Stimulated activated CD4-positive, alpha-beta T cell treated with anti-CD3 and anti-CD28 coated beads, Interleukin-15, amount 100 ng/mL, for 48 hours (primary cell): ENCODE data around the gene MSI2.

Experiments used
- DNase-seq, 2 donors: peaks; one replicate each; pipeline ENCODE4 v3.0.0-alpha.2; 2020; ENCODE audit warnings: low read depth in 2 of 2

MSI2 gene

DNA sequence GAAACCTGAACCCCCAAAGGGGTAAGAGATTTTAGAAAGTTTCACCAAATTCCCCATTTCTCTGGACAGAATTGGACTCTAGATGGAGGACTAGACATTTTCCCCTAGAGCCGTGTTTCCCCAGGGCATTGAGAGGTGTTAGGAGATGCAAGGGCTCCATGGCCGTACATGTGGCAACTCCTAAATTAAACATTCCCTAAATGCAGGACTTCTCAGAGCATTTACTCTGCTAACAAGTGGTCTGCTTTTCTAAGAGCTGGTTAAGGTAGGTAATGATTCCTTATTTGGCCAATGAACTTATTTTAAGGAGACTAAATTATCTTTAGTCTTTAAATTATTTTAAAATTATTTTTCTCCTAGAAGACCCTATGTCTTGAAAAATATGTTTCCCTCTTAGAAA, 200.9 kb downstream of the MSI2 start:
- DNase-seq: no peak

GRCh38 chr17:57458718-57459285, 202.5 kb downstream of the MSI2 start:
- no peak for DNase-seq

DNA sequence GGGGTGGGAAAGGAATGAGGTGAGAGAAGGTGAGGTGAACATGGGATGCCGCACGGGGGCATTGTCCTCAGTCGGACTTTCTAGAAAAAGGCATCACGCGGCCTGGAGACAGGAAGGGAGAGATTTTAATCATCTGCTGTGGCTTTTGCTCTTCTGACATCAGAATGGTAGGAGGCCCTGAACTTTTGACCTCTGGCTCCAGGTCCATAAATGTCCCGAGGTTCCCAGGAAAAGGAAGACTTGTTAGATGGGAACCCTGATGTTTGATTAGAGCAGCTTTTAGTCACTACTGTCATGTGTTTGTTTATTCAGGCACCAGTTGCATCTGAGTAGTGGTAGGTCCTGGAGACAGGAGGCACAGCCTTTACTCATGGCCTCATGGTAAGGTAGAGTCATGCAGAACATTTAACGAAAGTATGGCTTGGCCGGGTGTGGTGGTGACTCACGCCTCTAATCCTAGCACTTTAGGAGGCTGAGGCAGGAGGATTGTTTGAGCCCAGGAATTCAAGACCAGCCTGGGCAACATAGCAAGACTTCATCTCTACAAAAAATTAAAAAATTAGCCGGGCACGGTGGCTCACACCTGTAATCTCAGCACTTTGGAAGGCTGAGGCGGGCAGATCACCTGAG, 203.1 kb downstream of the MSI2 start:
- DNase-seq: peak in 1 of 2 donors; percentile 40

DNA sequence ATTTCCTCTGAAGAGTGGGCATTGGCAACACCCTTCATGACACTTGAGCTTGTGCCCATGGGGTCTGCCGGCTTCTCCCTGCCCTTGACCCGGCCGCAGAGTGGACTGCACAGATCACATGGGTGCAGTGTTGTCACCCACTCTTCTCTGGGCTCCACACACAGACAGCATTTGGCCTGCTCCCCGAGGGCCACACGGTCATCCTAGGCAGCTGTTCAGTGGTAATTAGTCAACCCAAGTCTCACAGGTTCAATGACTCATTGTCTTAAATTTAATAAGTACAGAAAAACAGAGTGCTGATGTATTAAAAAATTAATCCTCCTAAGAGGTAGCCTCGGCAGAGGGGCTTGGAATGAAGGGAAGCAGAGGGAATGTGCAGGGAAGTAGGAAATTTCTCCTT, 204.8 kb downstream of the MSI2 start:
- peak in 1 of 2 donors; percentile 42 for DNase-seq

GRCh38 chr17:57462007-57462579, 205.8 kb downstream of the MSI2 start:
- DNase-seq: no peak

DNA sequence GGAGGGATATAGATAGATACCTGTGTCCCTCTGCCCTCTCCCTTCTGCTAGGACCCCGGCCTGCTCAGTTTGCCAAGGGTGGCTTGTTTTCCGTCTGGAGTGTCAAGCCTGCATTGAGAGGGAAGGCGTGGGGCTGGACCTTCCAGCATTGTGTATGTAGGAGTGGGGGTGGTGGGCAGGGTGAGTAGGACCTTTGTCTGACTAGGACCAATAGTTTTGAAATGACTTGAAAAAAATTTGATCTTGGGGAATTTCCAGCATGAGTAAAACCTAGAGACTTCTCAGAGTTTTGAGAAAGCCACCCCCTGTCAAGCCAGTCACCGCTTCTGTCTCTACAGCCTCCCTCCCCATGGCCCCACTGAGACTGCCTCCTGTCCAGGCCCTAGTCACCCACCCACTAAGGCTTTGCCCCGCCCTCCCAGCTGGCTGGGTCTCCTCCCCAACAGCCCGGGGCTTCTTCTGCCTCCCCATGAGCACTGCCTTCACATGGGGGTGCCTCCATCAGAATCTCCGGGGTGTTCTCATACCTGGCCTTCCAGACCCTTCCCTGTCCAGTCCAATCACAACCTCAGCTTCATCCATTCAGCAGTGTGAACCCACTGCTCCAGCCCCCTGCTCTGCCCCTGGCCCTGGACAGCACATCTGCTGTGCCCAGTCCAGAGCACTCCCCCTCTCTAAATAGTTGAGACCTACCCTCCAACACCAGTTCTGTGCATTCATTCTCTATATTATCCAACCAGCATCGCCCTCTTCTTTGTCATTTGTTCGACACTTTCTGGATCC, 207.0 kb downstream of the MSI2 start:
- peak; percentile 87 to 92 for DNase-seq

- DNase-seq: no peak
Measured at GRCh38 chr17:57464191-57464864, 208.0 kb downstream of the MSI2 start.

- no peak for DNase-seq
Measured at GRCh38 chr17:57465610-57466009, 209.3 kb downstream of the MSI2 start.

GRCh38 chr17:57466017-57466471, 209.7 kb downstream of the MSI2 start:
- no peak for DNase-seq

DNA sequence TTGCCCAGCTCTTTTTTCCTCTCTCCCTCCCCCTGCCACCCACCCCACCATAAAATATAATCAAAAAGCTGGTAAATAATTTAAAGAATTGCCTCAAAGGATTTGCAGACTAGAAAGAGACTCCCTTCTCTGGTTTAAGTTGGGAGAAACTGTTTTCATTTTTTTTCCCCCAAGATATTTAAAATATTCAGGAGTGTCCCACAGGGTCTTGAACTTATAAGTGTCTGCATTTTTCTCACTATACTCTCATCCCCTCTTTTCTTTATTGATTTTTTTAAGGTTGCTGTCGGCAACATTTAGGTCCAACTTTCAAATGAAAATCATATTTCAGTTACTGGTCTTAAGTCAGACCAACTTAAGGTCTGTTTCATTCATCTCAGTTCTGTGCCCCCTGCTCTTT, 210.2 kb downstream of the MSI2 start:
- no peak for DNase-seq

GRCh38 chr17:57467226-57467625, 210.9 kb downstream of the MSI2 start:
- DNase-seq: no peak

DNA sequence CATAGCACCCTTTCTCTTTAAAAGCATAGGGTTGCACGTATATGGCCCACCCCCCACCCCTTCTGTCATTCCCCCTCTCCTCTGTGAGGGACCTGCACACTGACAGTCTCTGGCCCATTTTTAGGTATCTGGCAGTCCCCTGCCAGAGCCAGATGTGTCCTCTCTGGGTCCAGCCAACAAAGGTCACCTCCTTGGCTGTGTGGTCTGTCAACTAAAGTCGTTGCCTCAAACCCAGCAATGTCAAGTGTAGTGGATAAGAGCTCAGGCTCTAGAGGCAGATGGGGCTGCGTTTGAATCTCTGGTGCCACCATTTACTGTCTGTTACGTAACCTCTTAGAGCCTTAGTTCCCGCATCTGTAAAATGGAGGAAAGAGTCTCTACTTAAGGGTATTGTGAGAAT, 211.5 kb downstream of the MSI2 start:
- no peak for DNase-seq

GRCh38 chr17:57468932-57469775, 212.8 kb downstream of the MSI2 start:
- no peak for DNase-seq

GRCh38 chr17:57470906-57471305, 214.6 kb downstream of the MSI2 start:
- DNase-seq: no peak

DNA sequence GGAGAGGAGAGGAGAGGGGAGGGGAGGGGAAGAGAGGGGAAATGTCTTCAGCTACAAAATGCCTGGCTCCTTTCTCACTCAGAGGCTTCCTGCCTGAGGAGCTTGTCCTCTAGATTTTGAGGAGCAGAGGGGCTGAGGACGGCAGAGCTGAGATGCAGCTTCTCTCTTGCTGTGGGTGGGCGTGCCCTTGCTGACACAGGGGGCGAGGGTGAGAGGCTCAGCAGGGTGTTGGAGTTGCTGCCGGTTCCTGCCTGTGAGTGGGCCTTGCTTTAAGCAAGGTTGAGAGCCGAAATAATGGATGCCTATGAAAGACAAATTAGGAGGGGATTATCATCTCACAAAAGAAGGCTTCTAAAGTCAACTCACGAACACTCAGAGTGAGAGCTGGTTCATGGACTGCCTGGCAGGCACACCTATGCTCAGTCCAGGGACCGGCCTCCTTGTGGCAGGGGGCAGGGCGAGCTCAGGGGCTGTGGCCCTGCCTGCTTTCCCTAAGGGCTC, 215.6 kb downstream of the MSI2 start:
- no peak for DNase-seq

DNA sequence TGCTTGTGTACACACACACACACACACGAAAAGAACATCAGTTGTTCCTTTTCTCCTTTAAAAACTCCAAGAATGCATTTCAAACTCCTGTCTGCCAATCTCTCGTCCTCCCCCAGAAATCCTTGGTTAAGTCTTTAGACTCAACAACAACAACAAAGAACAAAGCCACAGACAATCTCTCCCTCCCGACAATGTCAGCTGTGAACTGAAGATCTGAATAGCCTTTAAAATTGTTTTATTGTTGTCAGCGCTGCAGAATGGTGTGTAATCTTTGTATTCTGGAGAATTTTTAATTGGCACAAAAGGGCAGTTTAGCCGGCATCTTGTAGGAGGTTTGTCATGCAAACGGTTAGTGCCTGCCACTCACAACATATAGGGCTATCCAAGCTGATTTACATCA, 219.5 kb downstream of the MSI2 start:
- no peak for DNase-seq

DNA sequence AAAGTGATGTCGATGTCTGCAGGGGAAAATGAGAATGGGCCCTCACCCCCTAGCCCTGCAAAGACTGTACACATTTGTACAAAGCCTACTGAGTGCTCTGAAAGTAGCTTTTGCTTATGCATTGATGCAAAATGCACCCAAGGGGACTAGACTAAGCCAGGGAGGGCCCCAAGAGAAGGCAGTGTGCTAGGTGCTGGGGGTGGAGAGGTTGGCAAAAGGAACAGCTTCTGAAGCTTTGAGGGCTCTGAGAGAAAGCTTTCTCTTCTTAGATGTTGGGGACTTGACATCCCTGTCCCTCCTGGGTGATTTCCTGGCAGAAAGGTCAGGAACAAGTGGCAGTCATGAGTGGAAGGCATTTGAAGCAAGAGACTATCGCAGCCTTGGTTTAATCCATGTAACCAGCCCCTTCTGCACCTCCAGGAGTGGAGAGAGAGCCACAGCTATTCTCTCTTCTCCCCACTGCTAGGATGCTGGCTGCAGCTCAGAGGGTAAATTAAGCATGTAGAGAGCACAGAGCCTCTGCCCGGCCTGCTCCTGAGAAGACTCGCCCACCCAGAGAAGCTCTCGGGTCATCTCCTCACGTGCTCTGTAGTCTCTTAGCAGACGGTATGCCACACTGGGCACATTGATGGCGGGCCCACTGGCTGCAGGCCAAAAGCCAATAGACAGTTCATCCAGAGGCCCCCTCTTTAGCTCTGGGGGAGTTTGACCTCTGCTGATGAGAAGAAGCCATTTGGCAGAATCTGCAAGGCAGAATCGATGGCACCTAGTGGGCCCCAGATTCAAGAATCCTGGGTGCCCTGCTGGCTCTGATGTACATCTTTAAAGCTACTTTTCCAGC, 221.4 kb downstream of the MSI2 start:
- no peak for DNase-seq

DNA sequence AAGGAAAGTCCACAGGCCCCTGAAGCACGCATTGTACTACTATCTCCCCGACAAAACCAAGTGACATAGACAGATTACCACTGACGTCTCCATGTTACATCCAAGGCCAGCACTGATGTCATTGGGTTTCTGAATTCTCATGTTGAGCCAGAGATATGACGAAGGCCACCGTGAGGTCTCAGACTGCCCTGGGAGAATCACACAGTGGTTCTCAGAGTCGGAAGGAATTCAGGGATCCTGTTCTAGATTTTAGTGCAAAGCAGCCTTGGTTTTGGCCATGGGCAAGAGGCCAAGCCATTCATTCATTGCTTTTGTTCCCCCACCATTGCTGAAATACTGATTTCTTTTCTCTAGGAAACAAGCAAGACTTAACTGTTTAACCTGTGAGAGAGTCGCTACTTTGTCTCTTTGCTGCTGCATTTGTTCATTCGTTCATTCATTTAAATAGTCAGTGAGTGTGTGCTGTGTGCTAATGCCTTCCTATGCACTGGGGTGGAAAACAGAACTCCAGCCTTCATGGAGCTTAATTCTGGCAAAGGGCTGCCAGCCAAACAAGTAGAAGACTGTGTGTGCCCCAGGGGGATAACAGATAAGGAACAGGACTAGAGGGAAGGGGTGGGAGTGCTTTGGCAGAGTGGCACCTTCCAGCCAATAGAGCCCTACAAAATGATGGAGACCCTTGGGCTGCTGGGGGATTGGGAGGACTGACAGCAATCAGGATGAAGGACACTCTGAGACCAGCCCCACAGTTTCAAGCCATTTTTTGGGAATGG, 222.3 kb downstream of the MSI2 start:
- DNase-seq: no peak

DNA sequence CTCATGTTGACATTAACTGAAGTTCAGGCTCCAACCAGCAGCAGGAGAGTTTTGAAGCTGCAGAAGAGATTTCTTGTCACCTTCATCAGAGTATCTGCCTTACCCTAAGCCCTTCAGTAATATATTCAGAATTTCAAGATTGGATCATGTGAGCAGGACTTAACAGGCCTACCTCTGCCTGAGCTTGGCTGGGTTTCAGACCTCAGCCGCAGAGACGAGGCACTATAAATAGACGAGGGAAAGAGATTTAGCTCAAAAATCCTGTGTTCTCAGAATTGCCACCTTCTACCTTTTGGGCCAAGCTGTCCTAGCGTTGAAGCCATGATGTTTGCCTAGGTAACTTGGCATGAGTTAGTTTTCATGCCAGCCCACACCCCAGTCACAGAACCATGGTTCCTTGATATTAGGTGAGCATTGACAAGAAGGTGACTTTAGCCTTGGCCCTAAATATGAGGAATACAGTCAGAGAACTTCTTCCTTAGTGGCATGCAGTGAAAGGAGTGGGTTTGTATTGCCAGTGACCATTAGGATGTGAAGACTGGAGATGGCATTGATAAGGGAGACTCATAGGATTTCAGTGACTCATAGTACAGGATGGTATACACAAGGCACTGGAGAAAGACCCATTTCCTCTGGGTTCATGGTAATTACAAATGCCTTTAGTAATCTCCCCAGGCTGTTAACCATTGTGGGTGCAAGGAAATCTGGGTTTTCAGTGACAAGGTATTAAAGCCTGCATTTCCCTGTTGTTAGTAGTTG, 224.3 kb downstream of the MSI2 start:
- no peak for DNase-seq
